H54 (cell line): ENCODE results near the gene FAM107B.

Source experiments
- DNase-seq: peaks from one replicate; pipeline ENCODE4 v3.0.0; 2011; ENCODE audit warnings: low spot score, mixed read lengths; ENCODE audit not compliant: insufficient read length
- FAIRE-seq: peaks from 3 replicates; lab custom pipeline; 2011; peaks lifted over from hg19 to GRCh38; lab: Jason Lieb, UNC
- POLR2A ChIP-seq: IDR thresholded peaks from 2 replicates; pipeline ENCODE4 v1.6.1; 2011; ENCODE audit warnings: low read depth, mild to moderate bottlenecking, low read length

Gene FAM107B

DNA sequence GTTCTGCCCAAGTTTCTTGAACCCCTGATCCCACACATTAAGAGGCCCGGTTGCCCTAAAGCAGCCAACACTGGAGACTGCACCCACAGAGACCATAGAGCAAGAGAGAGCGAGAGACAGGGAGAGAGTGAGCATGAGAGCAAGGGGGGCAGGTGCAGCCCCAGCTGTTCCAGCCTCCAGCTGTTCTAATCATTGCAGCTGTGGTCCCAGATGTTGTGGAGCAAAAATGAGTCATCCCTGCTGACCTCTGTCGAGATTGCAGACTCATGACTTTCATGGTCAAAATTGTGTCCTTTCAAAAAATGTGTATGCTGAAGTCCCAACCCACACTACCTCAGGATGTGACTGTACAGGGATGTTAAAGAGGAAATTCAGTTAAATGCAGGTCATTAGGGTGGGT lies 300.0 kb downstream of the FAM107B start:
- DNase-seq, result no peak
- FAIRE-seq, result no peak
- no peak for TF ChIP-seq POLR2A

DNA sequence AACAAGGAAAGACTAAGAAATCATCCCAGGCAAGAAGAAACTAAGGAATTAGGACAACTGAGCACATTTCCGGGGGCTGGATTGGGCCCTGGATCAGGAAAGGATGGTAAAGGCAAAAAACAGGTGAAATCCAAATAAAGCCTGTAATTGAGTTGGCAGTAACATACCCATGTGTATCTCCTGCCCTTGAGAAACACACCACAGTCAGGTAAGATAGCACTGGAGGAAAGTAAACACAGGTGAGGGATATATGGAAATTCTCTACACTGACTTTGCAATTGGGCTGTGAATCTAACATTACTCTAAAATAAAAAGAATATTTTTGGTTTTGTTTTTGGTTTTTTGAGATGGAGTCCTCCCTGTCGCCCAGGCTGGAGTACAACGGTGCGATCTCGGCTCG lies 303.8 kb downstream of the FAM107B start:
- TF ChIP-seq POLR2A, result no peak
- DNase-seq (no peak), FAIRE-seq (no peak)

DNA sequence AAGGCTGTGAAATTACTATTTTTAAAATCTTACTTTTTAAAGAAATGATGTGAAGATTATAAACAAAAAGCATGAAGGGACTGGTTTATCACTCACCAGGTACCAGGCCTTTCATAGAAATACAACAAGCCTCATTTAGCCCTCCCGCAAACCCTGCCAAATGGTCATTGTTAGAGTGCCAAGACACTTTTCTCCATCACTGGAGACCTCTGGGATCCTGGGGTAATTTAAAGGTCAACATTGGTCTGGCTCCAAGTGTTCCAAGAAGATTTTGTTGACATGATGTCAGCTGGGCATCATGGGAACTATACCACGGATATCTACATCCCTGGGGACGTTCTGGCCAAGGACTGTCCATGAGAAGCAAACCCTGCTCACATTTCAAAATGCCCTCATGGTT lies 306.0 kb downstream of the FAM107B start:
- DNase-seq, result no peak
- TF ChIP-seq POLR2A, result no peak
- FAIRE-seq, result no peak
